Measurements from ENCODE around the gene LSAMP. TPM values are rescaled to one million over a fixed set of nuclear protein-coding genes. Genes with fewer than 3 reads are reported as not detected.

LSAMP gene
- total RNA-seq, 1 donor from 2014 or later: 3.7 TPM

DNA sequence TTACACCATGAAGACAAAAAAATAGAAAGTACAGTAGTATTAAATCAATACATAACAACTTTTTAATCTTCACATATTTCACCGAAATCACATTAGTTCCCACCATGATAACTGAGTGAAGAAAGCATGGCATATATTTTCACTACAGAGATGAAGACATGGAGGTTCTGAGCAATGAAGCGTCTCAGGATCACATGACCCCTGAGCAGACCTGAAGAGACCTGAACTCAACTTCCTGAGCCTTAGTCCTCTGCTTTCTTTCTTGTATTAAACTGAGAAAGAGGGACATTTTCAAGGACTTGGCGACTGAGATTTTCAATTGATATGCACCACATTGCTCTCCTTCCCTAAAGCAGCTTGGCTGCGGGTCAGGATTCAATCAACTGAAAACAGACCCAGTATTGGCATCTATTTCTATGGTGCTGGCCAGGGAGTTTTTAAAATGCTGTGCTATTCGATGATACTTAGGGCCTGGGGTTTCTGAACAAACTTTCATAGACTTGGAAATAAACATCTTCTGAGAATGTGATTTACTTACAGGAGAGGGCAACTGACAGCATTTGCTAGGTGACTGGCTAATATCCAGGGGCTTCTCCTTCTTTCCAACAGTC, 165.1 kb downstream of the LSAMP start:
- no peak overlapping the region for H3K9ac ChIP-seq (ENCODE audit: low read depth in 1 of 3, low read length in 3 of 3)
- no peaks in the 10 kb centered on the region for H3K9me3 ChIP-seq (ENCODE audit: control insufficient read depth in 3 of 3, low read length in 3 of 3)
- H3K36me3 ChIP-seq (ENCODE audit: control insufficient read depth in 3 of 3, insufficient read depth in 3 of 3, low read length in 3 of 3): no peaks in the 10 kb centered on the region
- H3K4me1 ChIP-seq (ENCODE audit: control insufficient read depth in 3 of 3, insufficient read depth in 3 of 3, low read length in 3 of 3): no peaks in the 10 kb centered on the region
- H3K27me3 ChIP-seq (ENCODE audit: control insufficient read depth in 3 of 3, insufficient read depth in 3 of 3, low read length in 3 of 3): no peaks in the 10 kb centered on the region
- H3K27ac ChIP-seq (ENCODE audit: low read depth, low read length): no peak overlapping the region
- H3K4me3 ChIP-seq (ENCODE audit: low read length in 3 of 3): no peak overlapping the region

DNA sequence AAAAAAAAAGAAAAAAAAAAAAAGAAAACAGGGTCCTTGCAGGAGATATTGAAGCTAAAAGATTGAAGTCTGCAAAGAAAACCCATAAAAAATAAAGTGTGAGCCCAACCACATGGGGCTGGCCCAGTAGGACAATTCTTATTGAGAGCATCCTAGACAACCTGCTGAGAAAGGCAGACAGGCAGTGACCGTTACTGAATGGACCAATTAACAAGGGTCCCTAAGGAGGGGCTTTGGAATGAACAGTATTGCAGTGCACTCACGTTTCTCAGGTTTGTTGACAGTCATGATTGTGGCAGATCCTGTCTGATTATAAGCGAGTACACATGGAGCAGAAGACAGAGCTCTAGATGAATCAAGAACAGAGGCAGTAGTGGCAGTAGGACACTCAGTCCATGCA, 168.6 kb downstream of the LSAMP start:
- Histone ChIP-seq H3K4me3 (ENCODE audit: low read length in 3 of 3) (no peak overlapping the region), H3K4me1 (ENCODE audit: control insufficient read depth in 3 of 3, insufficient read depth in 3 of 3, low read length in 3 of 3) (no peaks in the 10 kb centered on the region), H3K27ac (ENCODE audit: low read depth, low read length) (no peak overlapping the region), H3K9ac (ENCODE audit: low read depth in 1 of 3, low read length in 3 of 3) (no peak overlapping the region), H3K9me3 (ENCODE audit: control insufficient read depth in 3 of 3, low read length in 3 of 3) (no peaks in the 10 kb centered on the region), H3K36me3 (ENCODE audit: control insufficient read depth in 3 of 3, insufficient read depth in 3 of 3, low read length in 3 of 3) (no peaks in the 10 kb centered on the region), H3K27me3 (ENCODE audit: control insufficient read depth in 3 of 3, insufficient read depth in 3 of 3, low read length in 3 of 3) (no peaks in the 10 kb centered on the region)

DNA sequence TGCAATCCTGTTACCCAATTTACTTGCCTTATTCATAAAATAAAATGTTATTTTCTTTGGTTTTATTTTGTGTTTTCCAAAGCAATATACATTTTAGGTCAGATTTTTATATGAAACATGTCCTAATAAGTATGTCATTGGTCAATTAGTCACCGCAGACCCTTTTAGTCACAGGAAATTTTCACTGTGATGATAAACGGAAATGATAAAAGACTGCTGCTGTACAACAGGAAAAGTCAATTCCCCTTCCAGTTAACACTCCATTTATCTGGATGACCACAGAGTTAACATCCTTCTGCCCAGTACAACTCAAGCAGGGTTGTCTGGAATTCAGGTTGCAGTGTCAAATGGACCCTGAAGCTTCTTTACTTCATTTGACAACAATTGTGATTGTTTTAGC, 175.2 kb downstream of the LSAMP start:
- Histone ChIP-seq H3K27ac (ENCODE audit: low read depth, low read length) (no peak overlapping the region), H3K9ac (ENCODE audit: low read depth in 1 of 3, low read length in 3 of 3) (no peak overlapping the region), H3K4me1 (ENCODE audit: control insufficient read depth in 3 of 3, insufficient read depth in 3 of 3, low read length in 3 of 3) (no peaks in the 10 kb centered on the region)

DNA sequence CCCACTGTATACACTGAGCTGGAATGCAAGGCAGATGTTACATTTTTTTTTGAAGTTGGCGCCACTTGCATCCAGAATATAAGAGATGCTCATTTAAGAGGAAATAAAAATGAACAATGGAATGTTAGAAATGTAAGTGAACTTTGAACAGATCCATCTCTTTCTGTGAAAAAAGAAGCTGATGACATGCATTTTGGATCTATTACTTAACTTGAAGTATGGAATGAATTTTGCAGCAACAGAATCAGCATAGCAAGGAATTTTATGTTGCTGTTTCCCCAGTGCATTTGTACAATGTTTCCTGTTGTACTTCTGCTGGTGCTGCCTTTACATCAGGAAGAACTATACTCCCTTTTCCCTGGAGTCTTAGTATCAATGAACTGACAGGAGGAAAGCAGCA, 178.2 kb downstream of the LSAMP start:
- Histone ChIP-seq H3K4me1 (ENCODE audit: control insufficient read depth in 3 of 3, insufficient read depth in 3 of 3, low read length in 3 of 3) (no peaks in the 10 kb centered on the region), H3K4me3 (ENCODE audit: low read length in 3 of 3) (no peak overlapping the region), H3K9me3 (ENCODE audit: control insufficient read depth in 3 of 3, low read length in 3 of 3) (no peaks in the 10 kb centered on the region), H3K27ac (ENCODE audit: low read depth, low read length) (no peak overlapping the region), H3K9ac (ENCODE audit: low read depth in 1 of 3, low read length in 3 of 3) (no peak overlapping the region), H3K27me3 (ENCODE audit: control insufficient read depth in 3 of 3, insufficient read depth in 3 of 3, low read length in 3 of 3) (no peaks in the 10 kb centered on the region), H3K36me3 (ENCODE audit: control insufficient read depth in 3 of 3, insufficient read depth in 3 of 3, low read length in 3 of 3) (no peaks in the 10 kb centered on the region)

More for the DNA sequence above, 175.2 kb downstream of the LSAMP start:
- Histone ChIP-seq H3K27me3 (ENCODE audit: control insufficient read depth in 3 of 3, insufficient read depth in 3 of 3, low read length in 3 of 3) (no peaks in the 10 kb centered on the region), H3K9me3 (ENCODE audit: control insufficient read depth in 3 of 3, low read length in 3 of 3) (no peaks in the 10 kb centered on the region), H3K36me3 (ENCODE audit: control insufficient read depth in 3 of 3, insufficient read depth in 3 of 3, low read length in 3 of 3) (no peaks in the 10 kb centered on the region), H3K4me3 (ENCODE audit: low read length in 3 of 3) (no peak overlapping the region)

DNA sequence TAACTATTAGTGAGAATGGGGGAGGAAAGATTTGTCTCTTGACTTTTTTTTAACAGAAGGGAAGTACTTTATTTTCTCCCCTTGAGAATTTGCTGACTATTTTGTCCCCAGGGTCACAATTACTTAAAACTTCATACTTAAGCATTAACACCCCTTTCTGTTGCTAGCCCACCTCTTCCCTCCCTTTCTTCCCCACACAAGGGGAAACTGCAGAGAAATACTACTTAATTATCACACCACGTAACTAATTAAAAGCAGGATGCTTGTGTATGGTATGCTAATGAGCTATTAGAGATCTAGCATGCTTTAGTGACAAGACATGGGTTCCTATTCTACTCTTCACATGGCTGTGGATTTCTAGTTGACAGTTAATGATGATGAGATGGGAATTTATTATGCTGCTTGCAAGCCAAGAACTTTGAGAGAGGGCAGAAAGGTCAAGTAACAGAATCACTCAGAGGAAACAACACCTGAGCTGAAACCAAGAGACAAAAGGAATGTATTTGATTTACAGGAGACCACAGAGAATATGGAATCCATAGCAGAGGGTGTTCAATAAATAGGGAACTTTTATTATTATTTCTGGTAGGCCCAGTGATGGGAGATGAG, 179.2 kb downstream of the LSAMP start:
- H3K4me3 ChIP-seq (ENCODE audit: low read length in 3 of 3): no peak overlapping the region

DNA sequence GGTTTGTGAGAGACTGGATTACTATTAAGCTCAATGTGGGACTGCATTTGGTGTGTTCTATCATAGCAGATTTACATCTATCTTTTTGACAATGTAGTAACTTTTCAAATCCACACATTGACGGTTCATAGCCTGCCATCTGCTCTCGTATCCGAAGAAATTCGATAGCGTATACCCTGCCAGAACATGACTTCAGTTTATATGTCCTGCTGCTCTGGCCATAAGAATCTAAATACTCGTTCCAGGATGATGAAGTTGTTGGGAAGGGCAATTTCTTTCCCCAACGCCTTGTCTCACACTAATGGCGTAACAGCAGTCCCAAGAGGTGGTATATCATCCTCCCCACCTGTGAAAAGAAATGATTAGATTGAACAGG, 180.0 kb downstream of the LSAMP start:
- Histone ChIP-seq H3K4me3 (ENCODE audit: low read length in 3 of 3) (no peak overlapping the region), H3K27me3 (ENCODE audit: control insufficient read depth in 3 of 3, insufficient read depth in 3 of 3, low read length in 3 of 3) (no peaks in the 10 kb centered on the region), H3K36me3 (ENCODE audit: control insufficient read depth in 3 of 3, insufficient read depth in 3 of 3, low read length in 3 of 3) (no peaks in the 10 kb centered on the region), H3K27ac (ENCODE audit: low read depth, low read length) (no peak overlapping the region), H3K9me3 (ENCODE audit: control insufficient read depth in 3 of 3, low read length in 3 of 3) (no peaks in the 10 kb centered on the region), H3K9ac (ENCODE audit: low read depth in 1 of 3, low read length in 3 of 3) (no peak overlapping the region), H3K4me1 (ENCODE audit: control insufficient read depth in 3 of 3, insufficient read depth in 3 of 3, low read length in 3 of 3) (no peaks in the 10 kb centered on the region)

More for the DNA sequence above, 179.2 kb downstream of the LSAMP start:
- Histone ChIP-seq H3K36me3 (ENCODE audit: control insufficient read depth in 3 of 3, insufficient read depth in 3 of 3, low read length in 3 of 3) (no peaks in the 10 kb centered on the region), H3K9ac (ENCODE audit: low read depth in 1 of 3, low read length in 3 of 3) (no peak overlapping the region), H3K9me3 (ENCODE audit: control insufficient read depth in 3 of 3, low read length in 3 of 3) (no peaks in the 10 kb centered on the region), H3K27ac (ENCODE audit: low read depth, low read length) (no peak overlapping the region), H3K4me1 (ENCODE audit: control insufficient read depth in 3 of 3, insufficient read depth in 3 of 3, low read length in 3 of 3) (no peaks in the 10 kb centered on the region), H3K27me3 (ENCODE audit: control insufficient read depth in 3 of 3, insufficient read depth in 3 of 3, low read length in 3 of 3) (no peaks in the 10 kb centered on the region)

- H3K36me3 ChIP-seq (ENCODE audit: control insufficient read depth in 3 of 3, insufficient read depth in 3 of 3, low read length in 3 of 3): no peaks in the 10 kb centered on the region
These were observed 180.6 kb downstream of the LSAMP start for GRCh38 chr3:116264546-116265319.

DNA sequence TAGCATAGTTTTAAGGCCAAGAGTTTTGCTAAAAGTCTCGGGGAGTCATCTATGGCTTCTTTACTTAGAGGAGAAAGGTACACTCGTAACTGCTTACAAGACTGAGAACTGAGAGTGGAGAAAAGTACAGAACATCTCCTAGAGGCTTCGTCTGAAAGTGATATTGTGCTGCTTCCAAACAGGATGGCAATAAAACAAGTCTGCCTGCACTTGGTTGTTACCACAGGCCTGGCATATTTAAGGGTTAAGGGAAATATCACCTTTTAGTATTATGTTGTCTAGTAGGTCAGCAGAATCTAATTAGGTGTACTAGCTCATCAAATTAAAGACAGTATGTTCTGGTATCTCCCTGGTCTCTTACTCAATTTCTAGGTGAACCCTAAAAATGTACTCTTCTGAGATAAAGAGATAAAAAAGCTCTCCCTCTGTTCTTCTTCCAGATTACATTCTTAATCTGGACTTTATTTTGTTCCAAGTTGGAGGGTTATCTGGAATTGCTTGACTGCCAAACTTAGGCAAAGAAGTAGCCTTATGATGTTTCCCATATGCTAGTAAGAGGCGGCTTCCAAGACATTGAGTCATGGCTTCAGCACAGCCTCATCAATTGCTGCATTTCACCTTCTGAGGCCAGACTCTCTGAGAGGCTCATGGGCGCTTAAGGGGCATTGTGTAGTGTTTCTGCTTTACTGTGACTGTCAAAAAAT, 181.3 kb downstream of the LSAMP start:
- Histone ChIP-seq H3K27ac (ENCODE audit: low read depth, low read length) (no peak overlapping the region), H3K4me3 (ENCODE audit: low read length in 3 of 3) (no peak overlapping the region), H3K36me3 (ENCODE audit: control insufficient read depth in 3 of 3, insufficient read depth in 3 of 3, low read length in 3 of 3) (no peaks in the 10 kb centered on the region), H3K27me3 (ENCODE audit: control insufficient read depth in 3 of 3, insufficient read depth in 3 of 3, low read length in 3 of 3) (no peaks in the 10 kb centered on the region), H3K9ac (ENCODE audit: low read depth in 1 of 3, low read length in 3 of 3) (no peak overlapping the region), H3K4me1 (ENCODE audit: control insufficient read depth in 3 of 3, insufficient read depth in 3 of 3, low read length in 3 of 3) (no peaks in the 10 kb centered on the region), H3K9me3 (ENCODE audit: control insufficient read depth in 3 of 3, low read length in 3 of 3) (no peaks in the 10 kb centered on the region)

More at GRCh38 chr3:116264546-116265319, 180.6 kb downstream of the LSAMP start:
- H3K9ac ChIP-seq (ENCODE audit: low read depth in 1 of 3, low read length in 3 of 3): no peak overlapping the region
- no peak overlapping the region for H3K4me3 ChIP-seq (ENCODE audit: low read length in 3 of 3)
- no peaks in the 10 kb centered on the region for H3K9me3 ChIP-seq (ENCODE audit: control insufficient read depth in 3 of 3, low read length in 3 of 3)
- H3K27me3 ChIP-seq (ENCODE audit: control insufficient read depth in 3 of 3, insufficient read depth in 3 of 3, low read length in 3 of 3): no peaks in the 10 kb centered on the region
- H3K4me1 ChIP-seq (ENCODE audit: control insufficient read depth in 3 of 3, insufficient read depth in 3 of 3, low read length in 3 of 3): no peaks in the 10 kb centered on the region
- no peak overlapping the region for H3K27ac ChIP-seq (ENCODE audit: low read depth, low read length)

- no peak overlapping the region for H3K4me3 ChIP-seq (ENCODE audit: low read length in 3 of 3)
- H3K9ac ChIP-seq (ENCODE audit: low read depth in 1 of 3, low read length in 3 of 3): no peak overlapping the region
- no peak overlapping the region for H3K27ac ChIP-seq (ENCODE audit: low read depth, low read length)
- H3K36me3 ChIP-seq (ENCODE audit: control insufficient read depth in 3 of 3, insufficient read depth in 3 of 3, low read length in 3 of 3): no peaks in the 10 kb centered on the region
- H3K9me3 ChIP-seq (ENCODE audit: control insufficient read depth in 3 of 3, low read length in 3 of 3): no peaks in the 10 kb centered on the region
- H3K4me1 ChIP-seq (ENCODE audit: control insufficient read depth in 3 of 3, insufficient read depth in 3 of 3, low read length in 3 of 3): no peaks in the 10 kb centered on the region
- H3K27me3 ChIP-seq (ENCODE audit: control insufficient read depth in 3 of 3, insufficient read depth in 3 of 3, low read length in 3 of 3): no peaks in the 10 kb centered on the region
These were observed 184.8 kb downstream of the LSAMP start for GRCh38 chr3:116260491-116260890.

DNA sequence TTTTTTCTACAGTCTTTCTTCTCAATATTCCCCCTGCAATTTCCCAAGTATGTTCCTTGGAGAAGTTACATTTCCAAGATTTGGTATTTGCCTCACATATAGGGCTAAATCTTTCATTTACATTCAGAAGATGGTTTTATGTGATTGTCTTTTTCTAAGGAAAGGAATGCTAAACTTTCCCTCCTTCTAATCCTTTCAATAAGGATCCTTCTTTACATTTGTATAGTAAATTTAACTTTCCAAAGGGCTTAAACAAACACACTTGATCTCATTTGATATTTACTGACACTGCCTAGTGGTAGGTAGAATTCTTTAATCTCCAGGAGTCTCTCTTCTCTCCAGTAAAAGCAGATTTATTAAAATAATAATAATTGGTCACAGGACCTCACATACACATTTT, 185.3 kb downstream of the LSAMP start:
- Histone ChIP-seq H3K27me3 (ENCODE audit: control insufficient read depth in 3 of 3, insufficient read depth in 3 of 3, low read length in 3 of 3) (no peaks in the 10 kb centered on the region), H3K27ac (ENCODE audit: low read depth, low read length) (no peak overlapping the region), H3K4me1 (ENCODE audit: control insufficient read depth in 3 of 3, insufficient read depth in 3 of 3, low read length in 3 of 3) (no peaks in the 10 kb centered on the region), H3K9ac (ENCODE audit: low read depth in 1 of 3, low read length in 3 of 3) (no peak overlapping the region), H3K9me3 (ENCODE audit: control insufficient read depth in 3 of 3, low read length in 3 of 3) (no peaks in the 10 kb centered on the region), H3K4me3 (ENCODE audit: low read length in 3 of 3) (no peak overlapping the region), H3K36me3 (ENCODE audit: control insufficient read depth in 3 of 3, insufficient read depth in 3 of 3, low read length in 3 of 3) (no peaks in the 10 kb centered on the region)
